ENCODE measurements around the gene RASAL2. TPM values are rescaled to one million over a fixed set of nuclear protein-coding genes. Genes with fewer than 3 reads are reported as not detected.

Gene RASAL2
- total and polyA plus RNA-seq, 9 of the 15 experiments (the other 6 are each of a cell fraction or from before 2014, with no cell fraction given), result 0.13 to 1.0 (median 0.62) TPM

DNA sequence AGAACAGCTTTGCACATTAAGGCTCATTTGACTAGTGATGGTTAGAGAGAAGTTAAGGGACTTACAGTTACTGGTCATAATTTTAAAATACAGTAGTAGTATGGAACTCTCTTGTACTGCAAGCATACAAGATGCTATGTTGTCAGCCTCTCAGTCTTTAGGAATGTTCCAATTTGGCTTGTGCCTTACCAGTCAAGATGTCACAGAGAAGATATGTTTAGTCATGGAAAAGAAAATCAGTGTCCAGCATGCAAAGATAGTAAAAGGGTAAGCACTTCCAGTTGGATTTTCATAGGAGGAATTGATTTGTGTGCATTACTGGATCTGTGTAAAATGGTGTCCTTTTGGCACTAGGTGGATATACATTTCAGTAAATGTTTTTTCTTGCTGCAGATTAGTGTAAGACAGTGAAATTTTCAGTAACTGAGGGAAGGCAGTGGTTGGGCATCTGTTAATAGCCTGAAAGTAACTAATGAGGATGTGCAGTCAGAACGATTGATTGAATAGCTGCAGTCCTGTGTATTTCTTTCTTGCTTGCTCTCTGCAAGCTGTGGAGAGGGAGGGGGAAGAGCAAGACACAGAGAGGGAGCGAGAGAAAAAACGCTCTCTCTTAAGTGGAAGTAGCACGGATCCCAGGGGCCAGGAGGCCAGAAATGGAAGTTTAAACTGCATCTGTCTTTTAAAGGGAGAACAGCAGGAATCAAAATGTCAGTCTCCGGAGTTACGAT, 294.7 kb downstream of the RASAL2 start:
- intact Hi-C loops (cut with micrococcal nuclease), result no loop called here
- no peaks in the 10 kb centered on the region for H3K4me1 ChIP-seq (replicated peaks in 1 of 2; ENCODE audit: control insufficient read depth in 2 of 2, insufficient read depth in 2 of 2, low read length in 2 of 2)

DNA sequence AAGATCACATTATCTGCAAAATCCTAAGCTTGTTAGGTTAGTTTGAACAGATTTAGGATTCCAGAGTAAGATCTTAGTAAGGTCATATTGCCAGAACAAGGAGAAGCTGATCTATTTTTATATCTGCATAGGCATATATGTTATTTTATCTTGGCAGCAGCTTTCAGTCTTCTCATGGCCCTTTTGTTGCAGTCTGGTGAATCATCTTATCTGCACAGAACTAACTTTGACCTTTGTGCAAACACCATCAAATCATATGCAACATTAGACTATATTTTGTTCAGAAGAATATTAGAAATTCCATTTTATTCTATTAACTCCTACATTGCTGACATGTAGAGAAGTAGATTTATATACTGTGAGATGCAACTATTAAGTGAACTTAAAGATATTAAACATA, 295.5 kb downstream of the RASAL2 start:
- no TSS peak for BruUV-seq (replicated peaks)
- ATAC-seq (no peak), DNase-seq (ENCODE audit: extremely low read depth in 1 of 4, low spot score in 3 of 4) (no peak), FAIRE-seq (no peak)
- Histone ChIP-seq H2AFZ (ENCODE audit: low read depth, low read length) (no peak overlapping the region), H3K4me2 (ENCODE audit: insufficient read depth, low read length) (no peak overlapping the region), H3K4me1 (replicated peaks in 1 of 2; ENCODE audit: control insufficient read depth in 2 of 2, insufficient read depth in 2 of 2, low read length in 2 of 2) (no peaks in the 10 kb centered on the region), H4K20me1 (replicated peaks; ENCODE audit: control insufficient read depth, insufficient read depth, low read length) (no peaks in the 10 kb centered on the region), H3K9ac (ENCODE audit: insufficient read depth in 1 of 2, low read depth in 2 of 2, low read length in 2 of 2) (no peak overlapping the region), H3K9me3 (replicated peaks; ENCODE audit: control insufficient read depth, insufficient read depth, low read depth, low read length) (no peaks in the 10 kb centered on the region), H3K4me3 (no peak overlapping the region), H3K27me3 (ENCODE audit: control insufficient read depth in 2 of 2, insufficient read depth in 2 of 2, low read length in 2 of 2) (no peaks in the 10 kb centered on the region), H3K79me2 (ENCODE audit: control insufficient read depth, insufficient read depth, low read length) (no peaks in the 10 kb centered on the region), H3K36me3 (ENCODE audit: control insufficient read depth, insufficient read depth, low read length) (no peaks in the 10 kb centered on the region), H3K27ac (ENCODE audit: extremely low read depth, low read depth, low read length) (no peak overlapping the region), H3K9me1 (ENCODE audit: control insufficient read depth, insufficient read depth, low read length) (no peaks in the 10 kb centered on the region)
- no peak for TF ChIP-seq ZNF717 (CRISPR knock-in tag; IDR thresholded peaks at IDR 0.05)
- no peak for TF ChIP-seq ELF2 (CRISPR knock-in tag; IDR thresholded peaks at IDR 0.05)
- no peak for TF ChIP-seq ZNF384 (IDR thresholded peaks at IDR 0.05; ENCODE audit: low read depth, low read length)
- TF ChIP-seq NUFIP1 (IDR thresholded peaks at IDR 0.05; ENCODE audit: partially characterized antibody), result no peak
- no peak for TF ChIP-seq ZNF436 (CRISPR knock-in tag; IDR thresholded peaks at IDR 0.05)
- no peak for TF ChIP-seq FOXM1 (IDR thresholded peaks at IDR 0.05; ENCODE audit: low read depth)
- TF ChIP-seq FOXM1 (CRISPR knock-in tag; IDR thresholded peaks at IDR 0.05; ENCODE audit: low read depth), result no peak
- TF ChIP-seq HMG20A (CRISPR knock-in tag; conservative IDR thresholded peaks at IDR 0.05), result no peak
- TF ChIP-seq CTBP1 (IDR thresholded peaks at IDR 0.05; ENCODE audit: borderline replicate concordance), result no peak
- no peak for TF ChIP-seq NFATC3 (IDR thresholded peaks at IDR 0.05)
- TF ChIP-seq ZNF174 (CRISPR knock-in tag; IDR thresholded peaks at IDR 0.05), result no peak
- CTCF ChIA-PET (ENCODE audit: low intra/inter-chr PET ratio), result no interaction called here
- intact Hi-C loops (cut with micrococcal nuclease) (no loop called here), in situ Hi-C loops (cut with MboI) (no loop called here)
- POLR2A ChIA-PET, result interaction anchor here (0.6 kb wide), 1 partner anchor 18 kb away, joined by 3 read pairs; no protein-coding TSS in a partner anchor

More for the DNA sequence above, 294.7 kb downstream of the RASAL2 start:
- no TSS peak for BruUV-seq (replicated peaks)
- Histone ChIP-seq H3K36me3 (ENCODE audit: control insufficient read depth, insufficient read depth, low read length) (no peaks in the 10 kb centered on the region), H3K4me2 (ENCODE audit: insufficient read depth, low read length) (no peak overlapping the region), H3K27ac (ENCODE audit: extremely low read depth, low read depth, low read length) (no peak overlapping the region), H3K79me2 (ENCODE audit: control insufficient read depth, insufficient read depth, low read length) (no peaks in the 10 kb centered on the region), H3K9me1 (ENCODE audit: control insufficient read depth, insufficient read depth, low read length) (no peaks in the 10 kb centered on the region), H2AFZ (ENCODE audit: low read depth, low read length) (no peak overlapping the region), H3K4me3 (no peak overlapping the region), H3K9me3 (replicated peaks; ENCODE audit: control insufficient read depth, insufficient read depth, low read depth, low read length) (no peaks in the 10 kb centered on the region), H3K9ac (ENCODE audit: insufficient read depth in 1 of 2, low read depth in 2 of 2, low read length in 2 of 2) (no peak overlapping the region), H4K20me1 (replicated peaks; ENCODE audit: control insufficient read depth, insufficient read depth, low read length) (no peaks in the 10 kb centered on the region), H3K27me3 (ENCODE audit: control insufficient read depth in 2 of 2, insufficient read depth in 2 of 2, low read length in 2 of 2) (no peaks in the 10 kb centered on the region)
- DNase-seq (ENCODE audit: extremely low read depth in 1 of 4, low spot score in 3 of 4) (no peak), ATAC-seq (no peak), FAIRE-seq (no peak)
- no peak for TF ChIP-seq C11orf30 (IDR thresholded peaks at IDR 0.05; ENCODE audit: low read depth)
- TF ChIP-seq TGIF2 (CRISPR knock-in tag; IDR thresholded peaks at IDR 0.05), result no peak
- TF ChIP-seq E2F3 (CRISPR knock-in tag; IDR thresholded peaks at IDR 0.05), result no peak
- TF ChIP-seq ATF4 (CRISPR knock-in tag; IDR thresholded peaks at IDR 0.05), result no peak
- TF ChIP-seq TSC22D4 (tag; IDR thresholded peaks at IDR 0.05), result no peak
- CTCF ChIA-PET (ENCODE audit: low intra/inter-chr PET ratio), result no interaction called here
- POLR2A ChIA-PET, result no interaction called here
- 0% methylated on average over 6 of the region's 6 CpGs for WGBS (ENCODE audit: insufficient coverage, low coverage, missing lambda C conversion rate)
- in situ Hi-C loops (cut with MboI), result no loop called here

Measured in K562 (cell line).